Endometrial microvascular endothelial cells (primary cell): ENCODE measurements around the gene GALK1. TPM values are rescaled to one million over a fixed set of nuclear protein-coding genes. Genes with fewer than 3 reads are reported as not detected.

Experiments
- in situ Hi-C: cut with HindIII; loops from 2 replicates; pipeline ENCODE4 v1.10.0; 2017; ENCODE audit warnings: low sequenced_read_pairs, low pct_unique_long_range_greater_than_20kb; ENCODE audit errors: inconsistent ontology term
- total RNA-seq: library from RNA; depleted of rRNA; stranded (reverse); fragments of >200 nt; gene quantifications from one replicate; pipeline ENCODE4 v1.2.3, GENCODE V29; 2015; ENCODE audit errors: inconsistent ontology term

Gene GALK1
- total RNA-seq, 1 donor from 2014 or later = 65.8 TPM

GRCh38 chr17:75734674-75735294 is 30.2 kb downstream of the GALK1 start:
- in situ Hi-C loops = no loop called here

- in situ Hi-C loops = no loop called here
Measured at GRCh38 chr17:75733471-75733870, 31.5 kb downstream of the GALK1 start.

- in situ Hi-C loops = no loop called here
Measured at GRCh38 chr17:75731716-75732498, 33.1 kb downstream of the GALK1 start.

GRCh38 chr17:75731086-75731715 is 33.8 kb downstream of the GALK1 start:
- in situ Hi-C loops = no loop called here

- in situ Hi-C loops = no loop called here
Measured at GRCh38 chr17:75730065-75730464, 34.9 kb downstream of the GALK1 start.

GRCh38 chr17:75729351-75729750 is 35.6 kb downstream of the GALK1 start:
- in situ Hi-C loops = no loop called here

- in situ Hi-C loops = no loop called here
Measured at GRCh38 chr17:75727391-75727790, 37.6 kb downstream of the GALK1 start.

GRCh38 chr17:75725504-75725903 is 39.5 kb downstream of the GALK1 start:
- in situ Hi-C loops = no loop called here

GRCh38 chr17:75724016-75725003 is 40.7 kb downstream of the GALK1 start:
- in situ Hi-C loops = no loop called here

GRCh38 chr17:75723171-75723930 is 41.6 kb downstream of the GALK1 start:
- in situ Hi-C loops = no loop called here

GRCh38 chr17:75722542-75723095 is 42.4 kb downstream of the GALK1 start:
- in situ Hi-C loops = no loop called here

GRCh38 chr17:75722076-75722475 is 42.9 kb downstream of the GALK1 start:
- in situ Hi-C loops = no loop called here

GRCh38 chr17:75721463-75722011 is 43.5 kb downstream of the GALK1 start:
- in situ Hi-C loops = no loop called here

GRCh38 chr17:75720656-75721462 is 44.1 kb downstream of the GALK1 start, which contains the start of gene ITGB4:
TSS of gene ITGB4 (plus strand) at chr17:75721459. CDS start at chr17:75724704, 3,245 bp downstream.
- in situ Hi-C loops = no loop called here

GRCh38 chr17:75719732-75720131 is 45.3 kb downstream of the GALK1 start:
- in situ Hi-C loops = no loop called here

- in situ Hi-C loops = no loop called here
Measured at GRCh38 chr17:75712446-75712845, 52.5 kb downstream of the GALK1 start.
